ENCODE results near the gene CPLANE1.
"Not testable (repeated sequence)": the region's sequence is repeated elsewhere in the genome, so short reads cannot be mapped to it uniquely, and the experiment has no call there.

CPLANE1 gene

GRCh38 chr5:37248970-37249814 lies at the start of gene CPLANE1:
TSS of gene CPLANE1 (minus strand) at chr5:37249376. CDS start at chr5:37247698, 1,678 bp downstream.
- peak; percentile 86 to 95 for DNase-seq

DNA sequence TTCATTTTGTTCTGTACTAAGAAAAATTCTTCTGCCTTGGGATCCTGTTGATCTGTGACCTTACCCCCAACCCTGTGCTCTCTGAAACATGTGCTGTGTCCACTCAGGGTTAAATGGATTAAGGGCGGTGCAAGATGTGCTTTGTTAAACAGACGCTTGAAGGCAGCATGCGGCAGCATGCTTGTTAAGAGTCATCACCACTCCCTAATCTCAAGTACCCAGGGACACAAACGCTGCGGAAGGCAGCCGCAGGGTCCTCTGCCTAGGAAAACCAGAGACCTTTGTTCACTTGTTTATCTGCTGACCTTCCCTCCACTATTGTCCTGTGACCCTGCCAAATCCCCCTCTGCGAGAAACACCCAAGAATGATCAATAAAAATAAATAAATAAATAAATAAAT lies 47.1 kb upstream of the CPLANE1 start:
- DNase-seq, result not testable (repeated sequence)

DNA sequence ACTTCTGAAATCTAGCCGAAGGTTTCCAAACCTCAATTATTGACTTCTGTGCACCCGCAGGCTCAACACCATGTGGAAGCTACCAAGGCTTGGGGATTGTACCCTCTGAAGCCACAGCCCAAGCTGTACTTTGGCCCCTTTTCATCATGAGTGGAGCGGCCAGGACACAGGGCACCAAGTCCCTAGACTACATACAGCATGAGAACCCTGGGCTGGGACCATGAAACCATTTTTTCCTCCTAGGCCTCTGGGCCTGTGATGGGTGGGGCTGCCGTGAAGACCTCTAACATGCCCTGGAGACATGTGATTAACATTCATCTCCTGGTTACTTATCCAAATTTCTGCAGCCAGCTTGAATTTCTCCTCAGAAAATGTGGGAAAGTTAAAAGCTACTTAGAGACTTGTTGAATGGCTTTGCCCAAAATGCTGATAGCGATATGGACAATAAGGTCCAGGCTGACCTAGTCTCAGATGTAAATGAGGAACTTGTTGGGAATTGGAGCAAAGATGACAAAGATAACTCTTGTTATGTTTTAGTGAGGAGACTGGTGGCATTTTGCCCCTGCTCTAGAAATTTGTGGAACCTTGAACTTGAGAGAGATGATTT lies 34.1 kb upstream of the CPLANE1 start:
- no peak for DNase-seq

DNA sequence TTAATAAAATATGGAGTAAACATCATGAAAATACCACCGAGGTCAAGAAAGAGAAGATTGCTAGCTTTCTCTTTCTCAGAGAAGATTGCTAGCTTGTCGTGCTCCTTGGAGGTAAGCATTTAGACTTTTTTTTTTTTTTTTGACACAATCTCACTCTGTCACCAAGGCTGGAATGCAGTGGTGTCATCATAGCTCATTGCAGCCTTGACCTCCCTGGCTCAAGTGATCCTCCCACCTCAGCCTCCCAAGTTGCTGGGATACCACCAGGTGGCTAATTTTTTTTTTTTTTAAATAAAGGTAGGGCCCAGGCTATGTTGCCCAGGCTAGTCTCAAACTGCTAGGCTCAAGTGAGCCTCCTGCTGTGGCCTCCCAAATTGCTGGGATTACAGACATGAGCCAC lies 26.3 kb upstream of the CPLANE1 start:
- DNase-seq, result no peak

DNA sequence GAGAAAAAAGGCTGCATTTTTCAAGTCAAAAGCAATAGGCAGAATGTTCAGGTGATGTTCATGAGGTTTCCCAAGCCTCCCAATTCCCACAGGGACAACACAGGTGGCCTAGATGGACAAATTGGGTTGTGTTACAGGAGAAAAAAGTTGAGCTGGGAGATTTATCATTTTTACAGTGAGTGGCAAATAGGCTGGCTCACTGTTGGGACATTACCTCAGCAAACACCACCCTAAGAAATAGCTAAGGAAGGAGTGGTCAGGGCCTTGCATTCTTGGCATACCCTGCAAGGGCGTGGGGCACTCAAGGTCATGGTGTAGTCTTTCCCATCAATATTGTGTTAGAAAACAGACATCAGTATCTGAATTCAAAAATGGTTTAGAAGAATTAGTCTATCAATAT lies 23.3 kb upstream of the CPLANE1 start:
- DNase-seq, result no peak

DNA sequence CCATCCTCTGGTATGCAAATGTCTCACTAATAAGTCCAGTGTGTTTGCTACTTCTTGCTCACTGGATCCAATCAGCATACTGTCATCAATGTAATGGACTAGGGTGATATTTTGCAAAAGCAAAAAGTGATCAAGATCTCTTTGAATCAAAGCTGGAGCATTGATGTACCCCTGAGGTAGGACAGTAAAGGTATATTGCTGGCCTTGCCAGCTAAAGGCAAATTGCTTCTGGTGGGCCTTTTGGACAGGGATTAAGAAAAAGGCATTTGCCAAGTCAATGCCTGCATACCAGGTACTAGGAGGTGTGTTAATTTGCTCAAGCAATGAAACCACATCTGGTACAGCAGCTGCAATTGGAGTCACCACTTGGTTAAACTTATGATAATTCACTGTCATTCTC lies 18.9 kb upstream of the CPLANE1 start:
- DNase-seq, result not testable (repeated sequence)

DNA sequence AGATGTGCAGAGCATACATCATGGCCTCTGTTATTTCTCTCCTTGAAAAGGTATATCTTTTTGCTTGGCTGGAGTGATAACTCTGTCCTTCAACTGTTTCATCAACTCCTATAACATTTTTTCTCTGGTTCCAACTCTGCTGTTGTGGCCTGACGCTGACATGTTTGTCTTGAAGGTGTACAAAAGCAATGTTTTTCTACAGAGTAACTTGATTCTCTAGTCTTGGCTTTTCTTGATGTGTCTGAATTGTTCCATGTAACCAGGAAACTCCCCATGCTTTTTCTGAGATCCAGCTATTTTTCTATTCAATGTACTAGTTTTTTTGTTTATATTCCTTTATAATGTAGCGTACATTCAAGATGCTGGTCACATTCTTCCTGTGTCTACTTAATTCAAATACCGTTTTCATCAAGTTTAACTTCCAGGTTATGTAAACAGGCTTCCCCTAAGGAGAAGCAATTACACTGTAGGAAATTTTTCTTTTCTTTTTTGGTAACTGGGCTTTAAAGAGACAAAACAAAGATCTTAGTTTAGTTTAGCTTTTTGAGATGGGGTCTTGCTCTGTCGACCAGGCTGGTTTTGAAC lies 6.7 kb upstream of the CPLANE1 start:
- DNase-seq, result no peak

DNA sequence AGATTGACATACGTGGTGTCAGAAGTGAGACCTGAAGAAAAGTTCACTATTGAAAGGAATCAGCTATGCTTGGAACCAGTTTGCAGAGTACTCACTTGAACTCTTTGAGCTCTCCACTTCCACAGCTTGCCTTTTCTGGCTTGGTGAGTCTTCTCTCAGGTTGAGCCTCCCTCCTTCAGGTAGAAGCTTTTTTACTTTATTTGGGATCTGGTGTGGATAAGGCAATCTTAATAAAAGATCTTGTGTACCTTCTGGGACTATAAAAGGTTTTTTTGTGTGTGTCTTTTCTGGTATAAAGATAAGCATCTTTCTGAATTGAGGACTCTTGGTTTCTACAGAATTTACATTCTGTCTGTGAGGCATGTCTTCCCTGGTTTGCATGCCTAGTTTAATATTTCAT lies 5.4 kb upstream of the CPLANE1 start:
- DNase-seq, result no peak

DNA sequence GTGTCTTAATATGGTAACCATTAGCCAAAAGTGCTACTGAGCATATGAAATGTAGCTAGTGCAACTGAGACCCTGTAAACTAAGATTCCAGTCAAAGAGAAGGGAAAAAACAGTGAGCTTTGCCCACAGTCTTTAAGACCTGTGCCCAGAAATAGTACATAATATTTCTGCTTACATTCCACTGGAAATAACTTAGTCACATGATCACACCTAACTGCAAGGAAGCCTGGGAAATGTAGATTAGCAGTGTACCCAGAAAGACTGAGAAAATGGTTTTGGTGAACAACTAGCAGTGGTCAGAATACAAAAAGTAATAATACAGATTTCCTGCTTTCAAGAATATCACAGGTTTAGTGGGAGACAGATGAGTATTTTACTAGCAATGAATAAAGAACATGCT lies 2.5 kb upstream of the CPLANE1 start:
- no peak for DNase-seq

GRCh38 chr5:37249815-37250164 lies 614 bp upstream of the CPLANE1 start:
- DNase-seq, result no peak

GRCh38 chr5:37248421-37248969 lies 681 bp downstream of the CPLANE1 start:
- peak in 1 of 2 experiments; percentile 26 for DNase-seq

- DNase-seq, result no peak
These were observed 1.7 kb downstream of the CPLANE1 start for GRCh38 chr5:37247496-37247895.

- no peak for DNase-seq
These were observed 2.1 kb downstream of the CPLANE1 start for GRCh38 chr5:37247036-37247435.

- no peak for DNase-seq
These were observed 14.9 kb downstream of the CPLANE1 start for GRCh38 chr5:37234288-37234687.

DNA sequence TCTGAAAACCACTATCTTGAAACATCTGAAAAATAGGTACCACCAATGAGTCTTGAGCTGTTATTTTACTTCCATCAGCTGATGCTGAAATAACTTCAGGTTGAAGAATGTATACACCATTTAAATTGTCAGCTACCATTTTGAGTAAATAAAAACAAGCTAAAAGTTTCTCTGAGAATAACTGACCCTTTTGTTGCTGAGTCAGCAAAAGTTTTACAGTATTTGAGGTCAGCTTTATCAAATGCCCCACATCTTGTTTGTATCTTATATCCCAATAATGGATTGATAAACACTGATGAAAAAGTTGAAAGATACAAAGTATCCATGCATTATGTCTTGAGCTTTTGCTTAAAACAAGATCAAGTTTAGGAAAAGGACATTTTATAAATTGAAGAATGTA lies 22.8 kb downstream of the CPLANE1 start:
- no peak for DNase-seq

- DNase-seq, result no peak
These were observed 27.0 kb downstream of the CPLANE1 start for GRCh38 chr5:37222181-37222580.

DNA sequence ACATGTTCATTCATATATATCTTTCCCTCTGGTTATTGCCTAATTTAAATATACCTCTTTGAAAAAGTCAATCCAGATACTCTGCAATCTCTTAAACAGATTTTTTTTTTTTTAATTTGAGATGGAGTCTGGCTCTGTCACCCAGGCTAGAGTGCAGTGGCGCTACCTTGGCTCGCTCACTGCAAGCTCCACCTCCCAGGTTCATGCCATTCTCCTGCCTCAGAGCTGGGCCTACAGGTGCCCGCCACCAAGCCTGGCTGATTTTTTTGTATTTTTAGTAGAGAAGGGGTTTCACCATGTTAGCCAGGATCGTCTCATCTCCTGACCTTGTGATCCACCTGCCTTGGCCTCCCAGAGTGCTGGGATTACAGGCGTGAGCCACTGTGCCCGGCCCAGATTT lies 28.8 kb downstream of the CPLANE1 start:
- not testable (repeated sequence) for DNase-seq

- DNase-seq, result not testable (repeated sequence)
These were observed 29.8 kb downstream of the CPLANE1 start for GRCh38 chr5:37219384-37219783.

GRCh38 chr5:37217976-37218375 lies 31.2 kb downstream of the CPLANE1 start:
- no peak for DNase-seq

- DNase-seq, result no peak
These were observed 34.6 kb downstream of the CPLANE1 start for GRCh38 chr5:37214550-37214949.

- DNase-seq, result no peak
These were observed 37.1 kb downstream of the CPLANE1 start for GRCh38 chr5:37212096-37212495.

GRCh38 chr5:37211661-37212060 lies 37.5 kb downstream of the CPLANE1 start:
- no peak for DNase-seq

GRCh38 chr5:37208883-37209797 lies 40.0 kb downstream of the CPLANE1 start:
- no peak for DNase-seq
